GM12878 (cell line): ENCODE measurements around the gene ABITRAM. TPM values are rescaled to one million over a fixed set of nuclear protein-coding genes. Genes with fewer than 3 reads are reported as not detected.
A peak's percentile ranks its signal among the peaks of the same experiment; 100 is the strongest.

Experiments
- ATAC-seq: fragments of 200-7000 bp; cut with Tn5 transposase; 3 replicates; pipeline ENCODE4 v1.9.1; 2020; ENCODE audit warnings: mild to moderate bottlenecking, moderate library complexity
- BruUV-seq: library from RNA; stranded (reverse); fragments of 400-500 nt; replicated peaks from 2 replicates; lab custom pipeline; 2021; lab: Mats Ljungman, UMichigan
- CTCF ChIA-PET: fragments of 300-600 bp; sonication (Branson Sonifier 250); formaldehyde crosslinking; extraction: SDS; loops from one replicate; lab custom pipeline; 2021; ENCODE audit warnings: inconsistent platforms; lab: Yijun Ruan, JAX
- POLR2A ChIA-PET: fragments of 350-600 bp; formaldehyde crosslinking; extraction: SDS; loops from one replicate; lab custom pipeline; 2021; ENCODE audit warnings: inconsistent platforms; lab: Charles Lee
- RAD21 ChIA-PET: fragments of 300-600 bp; sonication (Branson Sonifier 250); formaldehyde crosslinking; loops from one replicate; lab custom pipeline; 2023; ENCODE audit warnings: antibody characterized with exemption; ENCODE audit not compliant: unreplicated experiment; lab: Charles Lee
- SMC1A ChIA-PET: fragments of 300-600 bp; sonication (Branson Sonifier 250); formaldehyde crosslinking; loops from one replicate; lab custom pipeline; 2023; ENCODE audit not compliant: unreplicated experiment, uncharacterized antibody; lab: Charles Lee
- DNase-seq: peaks from one replicate; pipeline ENCODE4 v3.0.0-alpha.2; 2011; ENCODE audit warnings: low read depth, low spot score
- FAIRE-seq: peaks from 3 replicates; lab custom pipeline; 2011; peaks lifted over from hg19 to GRCh38; lab: Jason Lieb, UNC
- H2AFZ ChIP-seq: 2 replicates; pipeline ENCODE4 v1.6.0; 2011; ENCODE audit warnings: low read depth, low read length, control low read depth; ENCODE audit not compliant: control insufficient read depth
- H3K27ac ChIP-seq: 2 replicates; pipeline ENCODE4 v1.5.1; 2011; ENCODE audit warnings: control low read depth; ENCODE audit not compliant: control insufficient read depth, insufficient read depth
- H3K27me3 ChIP-seq, 2 experiments: replicated peaks in 1 of 2; 2 replicates each; pipeline versions ENCODE4 v1.6.0 to v1.6.1; 2011; ENCODE audit warnings: low read length in 1 of 2; ENCODE audit not compliant: control insufficient read depth in 2 of 2, insufficient read depth in 2 of 2
- H3K36me3 ChIP-seq, 2 experiments: 2 replicates each; pipeline ENCODE4 v1.5.1; 2011; ENCODE audit warnings: low read length in 1 of 2; ENCODE audit not compliant: control insufficient read depth in 2 of 2, insufficient read depth in 2 of 2
- H3K4me1 ChIP-seq: 2 replicates; pipeline ENCODE4 v1.6.1; 2011; ENCODE audit warnings: mild to moderate bottlenecking, low read length, moderate library complexity, mixed read lengths; ENCODE audit not compliant: control insufficient read depth, insufficient read depth
- H3K4me2 ChIP-seq: 2 replicates; pipeline ENCODE4 v1.6.0; 2011; ENCODE audit warnings: control low read depth; ENCODE audit not compliant: control insufficient read depth, insufficient read depth
- H3K4me3 ChIP-seq: fragments of 200-600 bp; sonication (generic); 2 replicates; pipeline ENCODE4 v1.5.1; 2016
- H3K79me2 ChIP-seq: 2 replicates; pipeline ENCODE4 v1.6.0; 2011; ENCODE audit warnings: low read length; ENCODE audit not compliant: control insufficient read depth, insufficient read depth
- H3K9ac ChIP-seq: 2 replicates; pipeline ENCODE4 v1.8.0; 2011; ENCODE audit warnings: low read length, control low read depth, mixed read lengths; ENCODE audit not compliant: control insufficient read depth, insufficient read depth
- H3K9me3 ChIP-seq: replicated peaks from 3 replicates; pipeline ENCODE4 v1.5.1; 2011; ENCODE audit warnings: mild to moderate bottlenecking, low read length; ENCODE audit not compliant: control insufficient read depth, insufficient read depth
- H4K20me1 ChIP-seq: 2 replicates; pipeline ENCODE4 v1.6.0; 2011; ENCODE audit not compliant: control insufficient read depth, insufficient read depth
- ETV6 ChIP-seq, 2 experiments: fragments of 450-650 bp in 1 of 2; IDR thresholded peaks in 1 of 2; conservative IDR thresholded peaks in 1 of 2; 2 replicates each; pipeline ENCODE4 v1.6.1; 2014; ENCODE audit warnings: antibody characterized with exemption in 1 of 2, borderline replicate concordance in 1 of 2, low read depth in 1 of 2, mild to moderate bottlenecking in 1 of 2, moderate library complexity in 1 of 2
- RAD21 ChIP-seq: IDR thresholded peaks from 2 replicates; pipeline ENCODE4 v1.6.1; 2011; ENCODE audit warnings: mild to moderate bottlenecking, low read depth, low read length, moderate library complexity; ENCODE audit not compliant: insufficient read depth
- WGBS: methylation state at CpG from one replicate; pipeline ENCODE4 v1.1.6; 2016; ENCODE audit warnings: low lambda C conversion rate; ENCODE audit not compliant: insufficient replicate concordance, insufficient coverage; ENCODE audit errors: missing lambda C conversion rate; 5-methylcytosine and 5-hydroxymethylcytosine counted together
- in situ Hi-C: fragments of 300-500 bp; cut with MboI; formaldehyde crosslinking; loops from 9 replicates; pipeline ENCODE4 v1.14.3; 2018; ENCODE audit warnings: mixed read lengths
- intact Hi-C: fragments of 100-400 bp; cut with micrococcal nuclease; formaldehyde crosslinking; loops from one replicate; pipeline ENCODE4 v1.14.2; 2022; ENCODE audit not compliant: unreplicated experiment
- polyA plus RNA-seq, 11 experiments: library from polyadenylated mRNA; depleted of rRNA in 4 of 11; unstranded in 6 of 11; stranded (reverse) in 5 of 11; fragments of >200 nt; fragmentation: Nextera tagmentation in 4 of 11; fragmentation: Illumina TruSeq in 1 of 11; extraction: Ambion mirVana in 4 of 11; extraction: Trizol in 1 of 11; gene quantifications; 1 replicate in 1 of 11; 2 replicates in 10 of 11; pipeline versions ENCODE4 v1.2.1 to v1.2.3, GENCODE V29; 2011 to 2016; ENCODE audit warnings: inconsistent platforms in 2 of 11, missing spikeins in 2 of 11, low read depth in 1 of 11
- total RNA-seq, 4 experiments: library from RNA; depleted of rRNA in 3 of 4; stranded (reverse); fragments of >200 nt in 3 of 4; fragmentation: Illumina TruSeq in 1 of 4; extraction: Trizol in 1 of 4; gene quantifications; 2 replicates each; pipeline versions ENCODE4 v1.2.1 to v1.2.3, GENCODE V29; 2013 to 2021
- TF ChIP-seq, protein P1 (sequence below), 3 experiments: IDR thresholded peaks in 2 of 3; conservative IDR thresholded peaks in 1 of 3; 2 replicates each; pipeline ENCODE4 v1.5.1; 2011; ENCODE audit warnings: low read depth in 3 of 3, low read length in 3 of 3, mild to moderate bottlenecking in 3 of 3, control low read depth in 2 of 3, moderate library complexity in 2 of 3, inconsistent platforms in 1 of 3, mixed read lengths in 1 of 3; ENCODE audit not compliant: control insufficient read depth in 2 of 3, insufficient read depth in 1 of 3; ENCODE audit errors: extremely low read depth in 1 of 3

Gene ABITRAM
- total and polyA plus RNA-seq, 10 of the 15 experiments (the other 5 are each of a cell fraction or from before 2014, with no cell fraction given), result 5.2 to 18.4 (median 10.6) TPM

DNA sequence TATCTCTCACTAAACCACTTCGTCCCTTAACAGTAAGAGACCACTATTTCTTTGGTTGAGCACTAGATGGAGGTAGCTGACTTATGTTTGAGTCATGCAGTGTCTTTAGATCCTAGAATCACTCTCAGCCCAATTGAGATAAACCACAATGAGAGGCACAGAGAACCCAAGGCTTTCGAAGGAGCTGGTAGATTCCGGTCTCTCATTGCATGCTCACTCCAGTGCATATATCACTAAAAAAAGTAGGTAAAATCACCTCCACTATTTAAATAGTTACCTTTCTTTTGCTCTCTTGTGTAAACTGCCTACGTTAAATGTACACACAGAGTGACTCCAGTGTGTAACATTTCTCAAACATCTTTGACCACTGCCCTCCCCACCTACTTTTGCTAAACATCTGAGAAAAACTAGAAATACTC lies 44.5 kb upstream of the ABITRAM start:
- no peaks in the 10 kb centered on the region for H3K79me2 ChIP-seq
- no peak for DNase-seq
- WGBS, result 99% methylated on average over 4 of the region's 4 CpGs
- no peak overlapping the region for H3K27ac ChIP-seq
- no peaks in the 10 kb centered on the region for H4K20me1 ChIP-seq
- intact Hi-C loops, result no loop called here
- H3K36me3 ChIP-seq, result peaks cover 3 to 14% of the 10 kb centered on the region in 2 experiments
- peaks cover 8% of the 10 kb centered on the region for H3K4me1 ChIP-seq
- no peak for ATAC-seq
- no peak overlapping the region for H3K4me3 ChIP-seq
- ChIA-PET SMC1A (interaction anchor here (1.6 to 2.3 kb wide), 2 partner anchors 13 to 21 kb away, joined by 4 to 9 read pairs; no protein-coding TSS in a partner anchor), POLR2A (no interaction called here), CTCF (interaction anchor here (1.3 to 3.0 kb wide), 4 partner anchors 11 to 580 kb away, joined by 3 to 13 read pairs (median 4); no protein-coding TSS in a partner anchor), RAD21 (no interaction called here)
- H3K9me3 ChIP-seq, result no peaks in the 10 kb centered on the region
- in situ Hi-C loops, result no loop called here
- TF ChIP-seq, protein P1, sequence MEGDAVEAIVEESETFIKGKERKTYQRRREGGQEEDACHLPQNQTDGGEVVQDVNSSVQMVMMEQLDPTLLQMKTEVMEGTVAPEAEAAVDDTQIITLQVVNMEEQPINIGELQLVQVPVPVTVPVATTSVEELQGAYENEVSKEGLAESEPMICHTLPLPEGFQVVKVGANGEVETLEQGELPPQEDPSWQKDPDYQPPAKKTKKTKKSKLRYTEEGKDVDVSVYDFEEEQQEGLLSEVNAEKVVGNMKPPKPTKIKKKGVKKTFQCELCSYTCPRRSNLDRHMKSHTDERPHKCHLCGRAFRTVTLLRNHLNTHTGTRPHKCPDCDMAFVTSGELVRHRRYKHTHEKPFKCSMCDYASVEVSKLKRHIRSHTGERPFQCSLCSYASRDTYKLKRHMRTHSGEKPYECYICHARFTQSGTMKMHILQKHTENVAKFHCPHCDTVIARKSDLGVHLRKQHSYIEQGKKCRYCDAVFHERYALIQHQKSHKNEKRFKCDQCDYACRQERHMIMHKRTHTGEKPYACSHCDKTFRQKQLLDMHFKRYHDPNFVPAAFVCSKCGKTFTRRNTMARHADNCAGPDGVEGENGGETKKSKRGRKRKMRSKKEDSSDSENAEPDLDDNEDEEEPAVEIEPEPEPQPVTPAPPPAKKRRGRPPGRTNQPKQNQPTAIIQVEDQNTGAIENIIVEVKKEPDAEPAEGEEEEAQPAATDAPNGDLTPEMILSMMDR (IDR thresholded peaks at IDR 0.05 in 2 of 3, conservative IDR thresholded peaks at IDR 0.05 in 1 of 3; ENCODE audit: control insufficient read depth in 2 of 3, extremely low read depth in 1 of 3, insufficient read depth in 1 of 3, low read depth in 3 of 3, low read length in 3 of 3), result peak in 1 of 3 experiments; percentile 13; a peak in 2 of 6 replicates
- 0 out of 2 replicates have a peak, but pooled peaks have one; percentile 23 for TF ChIP-seq RAD21
- TF ChIP-seq ETV6 (conservative IDR thresholded peaks at IDR 0.05 in 1 of 2, IDR thresholded peaks at IDR 0.05 in 1 of 2; ENCODE audit: borderline replicate concordance in 1 of 2, low read depth in 1 of 2), result no peak
- H3K9ac ChIP-seq, result no peak overlapping the region
- FAIRE-seq, result no peak
- H3K4me2 ChIP-seq, result no peak overlapping the region
- H2AFZ ChIP-seq, result no peak overlapping the region
- no TSS peak for BruUV-seq
- H3K27me3 ChIP-seq, result no peaks in the 10 kb centered on the region
